ENCODE measurements around the gene EXOC6B. TPM values are rescaled to one million over a fixed set of nuclear protein-coding genes. Genes with fewer than 3 reads are reported as not detected.

EXOC6B gene
- total RNA-seq, 2 donors from 2014 or later: 21.3 to 28.8 TPM

DNA sequence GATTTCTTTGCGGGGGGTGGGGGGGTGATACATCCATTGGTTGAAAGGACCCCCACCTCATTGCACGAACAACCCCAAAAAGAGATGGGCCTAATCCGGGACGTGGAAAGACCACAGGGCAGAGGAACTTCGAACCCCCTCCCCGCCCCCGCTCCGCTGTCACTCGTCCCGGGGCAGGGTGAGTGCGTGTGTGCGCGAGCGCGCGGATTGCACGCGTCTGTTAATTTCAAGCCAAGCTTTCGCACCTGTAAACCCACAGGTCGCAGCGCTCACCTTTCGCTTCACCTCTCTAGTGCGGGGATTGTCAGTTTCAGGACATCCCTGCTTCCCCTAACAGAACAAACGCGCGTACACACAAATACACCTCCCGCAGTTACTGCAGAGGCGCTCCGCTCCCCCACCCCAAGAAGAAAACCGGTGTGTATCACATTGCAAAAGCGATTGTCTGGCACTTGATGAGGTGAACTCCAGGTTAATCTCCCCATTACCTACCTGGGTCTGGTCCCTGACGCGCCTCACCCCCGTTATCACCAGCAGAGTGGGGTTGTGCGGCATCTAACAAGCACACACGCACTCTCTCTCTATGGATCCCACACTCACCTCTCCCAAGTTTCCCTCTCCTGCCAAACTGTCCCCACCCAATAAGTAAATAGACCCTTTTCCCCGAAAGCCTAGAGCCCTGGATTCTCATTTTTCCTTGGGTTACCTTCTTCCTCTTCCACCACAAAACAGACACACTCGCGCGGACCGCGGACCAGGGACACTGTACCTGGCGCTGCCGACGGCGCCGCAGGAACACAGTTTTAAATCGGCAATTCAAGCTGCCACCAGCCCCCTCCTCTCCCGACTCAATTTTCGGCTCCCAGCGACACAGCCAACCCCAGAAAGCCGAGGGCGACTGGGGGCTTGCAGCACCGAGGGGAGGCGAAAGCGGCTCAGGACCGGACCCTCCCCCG is 679.2 kb downstream of the EXOC6B start:
- Histone ChIP-seq H3K4me3 (peak overlapping the region; percentile 14), H3K9me3 (no peaks in the 10 kb centered on the region), H3K9ac (ENCODE audit: low read depth in 2 of 2, low read length in 2 of 2) (no peak overlapping the region), H3K4me1 (peaks cover 24% of the 10 kb centered on the region), H3K27me3 (peaks cover 63% of the 10 kb centered on the region), H3K36me3 (no peaks in the 10 kb centered on the region), H3K27ac (no peak overlapping the region)
- no peak for DNase-seq
- TF ChIP-seq, protein P1, sequence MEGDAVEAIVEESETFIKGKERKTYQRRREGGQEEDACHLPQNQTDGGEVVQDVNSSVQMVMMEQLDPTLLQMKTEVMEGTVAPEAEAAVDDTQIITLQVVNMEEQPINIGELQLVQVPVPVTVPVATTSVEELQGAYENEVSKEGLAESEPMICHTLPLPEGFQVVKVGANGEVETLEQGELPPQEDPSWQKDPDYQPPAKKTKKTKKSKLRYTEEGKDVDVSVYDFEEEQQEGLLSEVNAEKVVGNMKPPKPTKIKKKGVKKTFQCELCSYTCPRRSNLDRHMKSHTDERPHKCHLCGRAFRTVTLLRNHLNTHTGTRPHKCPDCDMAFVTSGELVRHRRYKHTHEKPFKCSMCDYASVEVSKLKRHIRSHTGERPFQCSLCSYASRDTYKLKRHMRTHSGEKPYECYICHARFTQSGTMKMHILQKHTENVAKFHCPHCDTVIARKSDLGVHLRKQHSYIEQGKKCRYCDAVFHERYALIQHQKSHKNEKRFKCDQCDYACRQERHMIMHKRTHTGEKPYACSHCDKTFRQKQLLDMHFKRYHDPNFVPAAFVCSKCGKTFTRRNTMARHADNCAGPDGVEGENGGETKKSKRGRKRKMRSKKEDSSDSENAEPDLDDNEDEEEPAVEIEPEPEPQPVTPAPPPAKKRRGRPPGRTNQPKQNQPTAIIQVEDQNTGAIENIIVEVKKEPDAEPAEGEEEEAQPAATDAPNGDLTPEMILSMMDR (IDR thresholded peaks at IDR 0.05): no peak
- intact Hi-C loops (cut with DNase I): no loop called here

DNA sequence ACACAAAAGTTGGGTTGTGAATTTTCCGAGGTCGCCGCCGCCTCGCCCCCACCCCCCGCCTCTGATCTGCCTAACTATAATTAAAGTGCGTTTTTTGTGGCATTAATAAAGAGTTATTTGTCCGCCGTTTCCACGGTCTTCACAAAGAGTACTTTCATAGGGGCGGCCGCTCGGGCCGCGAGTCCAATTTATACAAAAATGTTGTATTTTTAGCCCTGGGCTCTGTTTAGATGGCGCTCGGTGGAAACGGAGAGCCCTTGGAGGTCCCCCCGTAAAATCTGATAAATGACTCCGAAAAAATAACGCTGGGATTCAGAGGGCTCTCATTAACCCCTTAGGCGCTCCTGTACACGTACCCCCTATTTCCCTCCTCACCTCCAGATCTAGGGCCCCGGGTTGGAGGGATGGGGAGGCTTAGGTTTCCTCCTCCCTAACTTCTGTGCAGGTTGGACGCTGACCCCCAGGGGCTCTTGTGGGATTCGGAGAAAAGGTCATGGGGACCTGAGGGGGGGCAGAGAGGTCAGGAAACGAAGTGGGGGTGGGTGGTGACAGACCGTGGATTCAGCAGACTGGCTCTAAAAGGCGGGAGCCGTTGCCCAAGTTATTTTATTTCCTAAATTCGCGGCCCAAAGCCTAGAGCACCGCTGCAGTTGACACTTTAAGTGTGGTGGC is 680.0 kb downstream of the EXOC6B start:
- no peak for DNase-seq
- H3K4me3 ChIP-seq: peak overlapping the region; percentile 37
- intact Hi-C loops (cut with DNase I): no loop called here

DNA sequence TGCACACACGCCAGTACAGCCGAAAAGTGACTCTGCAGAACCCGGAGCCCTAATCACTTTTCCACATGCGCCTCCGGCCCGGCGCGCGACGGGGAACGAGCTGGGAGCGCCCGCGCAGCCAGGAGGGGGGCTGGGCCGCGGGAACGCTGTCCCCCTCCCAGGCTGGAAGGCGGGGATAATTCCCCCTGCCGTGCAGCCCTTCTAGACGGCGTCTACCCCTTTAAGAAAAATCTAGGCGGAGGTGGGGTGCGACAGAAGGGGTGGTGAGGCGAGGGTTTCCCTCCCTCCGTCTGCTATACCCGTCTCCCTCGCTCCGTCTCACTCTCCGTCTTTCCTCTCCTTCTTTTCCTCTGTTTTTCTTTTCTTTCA is 680.6 kb downstream of the EXOC6B start:
- Histone ChIP-seq H3K27ac (no peak overlapping the region), H3K4me1 (peaks cover 24% of the 10 kb centered on the region), H3K9me3 (no peaks in the 10 kb centered on the region), H3K9ac (ENCODE audit: low read depth in 2 of 2, low read length in 2 of 2) (peak overlapping the region in 1 of 2 donors; percentile 20), H3K36me3 (no peaks in the 10 kb centered on the region), H3K4me3 (peak overlapping the region; percentile 37), H3K27me3 (peaks cover 63% of the 10 kb centered on the region)
- no peak for DNase-seq
- TF ChIP-seq, protein P1 (IDR thresholded peaks at IDR 0.05): no peak
- intact Hi-C loops (cut with DNase I): no loop called here

More for the DNA sequence above, 680.0 kb downstream of the EXOC6B start:
- H3K4me1 ChIP-seq: peaks cover 24% of the 10 kb centered on the region
- H3K36me3 ChIP-seq: no peaks in the 10 kb centered on the region
- TF ChIP-seq, protein P1 (IDR thresholded peaks at IDR 0.05): no peak
- peaks cover 63% of the 10 kb centered on the region for H3K27me3 ChIP-seq
- no peak overlapping the region for H3K9ac ChIP-seq (ENCODE audit: low read depth in 2 of 2, low read length in 2 of 2)
- H3K9me3 ChIP-seq: no peaks in the 10 kb centered on the region
- H3K27ac ChIP-seq: no peak overlapping the region

DNA sequence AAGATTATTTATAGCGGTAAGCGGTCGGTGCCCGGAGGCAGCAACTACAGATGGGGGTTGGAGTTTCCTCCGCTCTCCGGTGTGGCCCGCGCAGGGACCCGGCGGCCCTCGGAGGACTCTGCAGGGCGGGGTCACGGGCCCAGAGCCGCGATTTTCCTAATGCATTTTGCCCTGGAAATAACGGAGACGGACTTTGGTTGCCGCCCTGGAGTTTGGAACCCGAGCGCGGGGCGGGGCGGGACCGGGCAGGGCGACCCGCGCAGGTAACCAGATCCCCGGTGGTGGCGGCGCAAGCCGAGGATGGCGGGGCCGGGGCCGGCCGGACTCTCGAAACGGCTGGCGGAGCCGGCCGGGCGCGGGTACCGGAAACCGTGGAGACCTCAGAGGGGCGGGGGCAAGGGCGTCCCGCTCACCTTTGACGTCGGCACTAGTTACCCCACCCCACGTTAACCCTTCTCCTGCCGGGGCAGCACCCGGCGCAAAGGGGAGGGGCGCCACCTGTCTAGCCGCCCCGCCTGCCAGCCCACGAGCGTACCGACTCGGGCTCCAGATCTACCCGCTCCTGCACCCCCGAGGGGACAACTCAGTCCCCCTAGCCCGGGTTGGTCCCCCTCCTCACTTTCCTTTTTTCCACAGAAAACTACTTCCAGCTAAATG is 681.1 kb downstream of the EXOC6B start:
- H3K4me1 ChIP-seq: peaks cover 19% of the 10 kb centered on the region

DNA sequence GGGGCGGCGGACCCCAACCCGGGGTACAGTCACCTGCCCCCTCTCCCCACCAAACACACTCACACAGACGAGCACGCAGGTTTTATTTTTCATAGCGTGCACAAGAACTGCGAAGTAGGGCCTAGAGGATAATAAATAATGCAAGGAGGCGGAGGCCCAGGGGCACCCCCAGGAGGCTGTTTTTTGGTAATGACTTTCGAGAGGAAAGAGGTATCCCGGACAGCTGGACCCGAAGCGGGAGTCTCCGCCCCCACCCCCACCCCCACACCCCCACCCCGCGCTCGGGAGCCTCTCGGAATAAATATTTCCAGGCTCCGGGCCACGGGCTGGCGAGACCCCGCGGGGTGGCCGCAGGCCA is 681.6 kb downstream of the EXOC6B start:
- Histone ChIP-seq H3K27ac (no peak overlapping the region), H3K4me3 (peak overlapping the region; percentile 37), H3K9me3 (no peaks in the 10 kb centered on the region), H3K4me1 (peaks cover 14% of the 10 kb centered on the region), H3K36me3 (no peaks in the 10 kb centered on the region), H3K9ac (ENCODE audit: low read depth in 2 of 2, low read length in 2 of 2) (no peak overlapping the region), H3K27me3 (peaks cover 53% of the 10 kb centered on the region)
- DNase-seq: no peak
- intact Hi-C loops (cut with DNase I): no loop called here
- TF ChIP-seq, protein P1 (IDR thresholded peaks at IDR 0.05): no peak

More for the DNA sequence above, 681.1 kb downstream of the EXOC6B start:
- Histone ChIP-seq H3K9ac (ENCODE audit: low read depth in 2 of 2, low read length in 2 of 2) (peak overlapping the region in 1 of 2 donors; percentile 20), H3K36me3 (no peaks in the 10 kb centered on the region), H3K27ac (no peak overlapping the region), H3K9me3 (no peaks in the 10 kb centered on the region), H3K27me3 (peaks cover 58% of the 10 kb centered on the region), H3K4me3 (peak overlapping the region; percentile 37)
- intact Hi-C loops (cut with DNase I): no loop called here
- peak; percentile 65 for DNase-seq
- TF ChIP-seq, protein P1 (IDR thresholded peaks at IDR 0.05): no peak
